NT2/D1 (cell line): ENCODE results near the gene CRKL.

ENCODE experiments used
- SUZ12 ChIP-seq: IDR thresholded peaks from 2 replicates; pipeline ENCODE4 v1.6.1; 2011; ENCODE audit not compliant: insufficient read length, insufficient read depth; ENCODE audit errors: extremely low read depth
- ZNF274 ChIP-seq: IDR thresholded peaks from 2 replicates; pipeline ENCODE4 v1.6.1; 2011; ENCODE audit warnings: mild to moderate bottlenecking, low read depth, low read length

DNA sequence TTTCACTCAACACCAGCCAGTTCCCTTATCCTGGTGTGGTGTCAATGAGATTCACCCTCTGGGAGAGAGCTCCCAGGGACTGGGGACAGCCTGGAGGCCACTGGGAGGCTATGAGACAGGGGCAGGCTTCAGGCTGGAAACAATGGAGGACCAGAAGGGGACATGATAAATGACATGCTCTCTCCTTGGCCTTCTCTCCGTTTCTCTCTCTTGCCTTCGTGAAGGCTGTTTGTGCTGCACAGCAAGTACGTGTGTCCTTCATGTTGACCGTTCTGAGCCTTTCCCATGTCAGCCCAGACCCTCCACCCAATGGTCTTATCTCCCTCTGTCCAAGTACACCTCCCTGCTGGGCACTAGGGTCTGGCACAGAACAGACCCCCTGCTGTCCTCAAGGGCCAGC is 63.3 kb downstream of the CRKL start:
- TF ChIP-seq ZNF274 (no peak), SUZ12 (no peak)
